MCF 10A (cell line): ENCODE results near the gene MYOM1. TPM values are rescaled to one million over a fixed set of nuclear protein-coding genes. Genes with fewer than 3 reads are reported as not detected.
A peak's percentile ranks its signal among the peaks of the same experiment; 100 is the strongest.

Experiments used
- BruUV-seq: library from RNA; stranded (reverse); fragments of 400-500 nt; replicated peaks from 2 replicates; lab custom pipeline; 2021; lab: Mats Ljungman, UMichigan
- CTCF ChIA-PET: fragments of 300-600 bp; sonication (Branson Sonifier 250); formaldehyde crosslinking; extraction: SDS; loops from one replicate; lab custom pipeline; 2021; ENCODE audit warnings: antibody characterized with exemption, inconsistent platforms; lab: Yijun Ruan, JAX
- POLR2A ChIA-PET: fragments of 300-600, 350-650 bp; sonication (Branson Sonifier 250); formaldehyde crosslinking; extraction: SDS; loops from one replicate; lab custom pipeline; 2020; ENCODE audit warnings: antibody characterized with exemption, inconsistent platforms; lab: Yijun Ruan, JAX
- DNase-seq: peaks from one replicate; pipeline ENCODE4 v3.0.0-alpha.2; 2018; ENCODE audit not compliant: unreplicated experiment
- H3K27ac Mint-ChIP-seq: one replicate; pipeline ENCODE4 v1.8.0; 2022; ENCODE audit warnings: mild to moderate bottlenecking, low read depth, mixed read lengths; ENCODE audit not compliant: unreplicated experiment
- H3K27me3 Mint-ChIP-seq: one replicate; pipeline ENCODE4 v1.8.0; 2022; ENCODE audit warnings: mixed read lengths; ENCODE audit not compliant: insufficient read depth, unreplicated experiment
- H3K36me3 Mint-ChIP-seq: one replicate; pipeline ENCODE4 v1.8.0; 2022; ENCODE audit warnings: mild to moderate bottlenecking, moderate library complexity, mixed read lengths; ENCODE audit not compliant: insufficient read depth, unreplicated experiment
- H3K4me1 Mint-ChIP-seq: one replicate; pipeline ENCODE4 v1.8.0; 2022; ENCODE audit warnings: mixed read lengths; ENCODE audit not compliant: insufficient read depth, unreplicated experiment
- H3K4me3 Mint-ChIP-seq: one replicate; pipeline ENCODE4 v1.8.0; 2022; ENCODE audit warnings: mild to moderate bottlenecking, moderate library complexity, mixed read lengths; ENCODE audit not compliant: unreplicated experiment
- H3K9me3 Mint-ChIP-seq: one replicate; pipeline ENCODE4 v1.8.0; 2022; ENCODE audit warnings: mixed read lengths; ENCODE audit not compliant: unreplicated experiment
- intact Hi-C: fragments of 100-400 bp; cut with micrococcal nuclease; formaldehyde crosslinking; loops from 2 replicates; pipeline ENCODE4 v1.14.1; 2022
- total RNA-seq: library from RNA; stranded (reverse); gene quantifications from 2 replicates; pipeline ENCODE4 v1.2.3, GENCODE V29; 2022
- TF ChIP-seq, protein P1 (sequence below): fragments of 200-600 bp; IDR thresholded peaks from one replicate; pipeline ENCODE4 v1.8.0; 2022; ENCODE audit warnings: antibody characterized with exemption, mild to moderate bottlenecking; ENCODE audit not compliant: unreplicated experiment

Gene MYOM1
- total RNA-seq, 1 experiment from 2014 or later, result 0.21 TPM

DNA sequence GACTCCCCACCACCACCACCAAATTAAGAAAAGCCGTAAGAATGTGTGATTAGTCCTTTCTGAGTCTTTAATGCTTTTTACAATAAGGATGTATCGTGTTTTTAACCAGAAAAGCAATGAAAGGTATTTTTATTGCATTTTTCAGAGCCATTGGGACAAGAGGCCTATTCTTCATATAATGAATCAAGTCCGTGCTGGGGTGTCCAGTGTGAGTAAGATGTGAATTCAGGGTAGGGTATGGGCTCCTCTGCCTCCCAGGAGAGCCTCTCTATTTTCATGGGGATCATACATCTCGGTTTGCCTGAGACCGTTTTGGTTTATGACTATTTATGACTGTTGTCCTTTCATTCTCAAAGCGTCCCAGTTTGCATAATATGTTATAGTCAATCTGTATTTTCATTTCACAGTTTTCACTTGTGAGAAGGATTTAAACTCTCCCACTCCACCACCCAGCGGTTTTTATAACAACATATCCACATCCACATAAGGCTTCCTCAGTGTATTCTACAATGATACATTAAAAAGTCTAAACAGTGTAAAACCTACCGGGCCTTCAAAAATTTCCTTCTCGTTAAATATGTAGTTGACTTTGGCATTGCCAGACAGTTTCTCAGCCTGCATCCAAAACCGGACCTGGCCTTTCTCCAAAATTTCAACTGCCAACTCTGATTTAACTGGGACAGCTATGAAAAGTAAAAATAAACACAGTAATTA lies 126.0 kb downstream of the MYOM1 start:
- Mint-ChIP-seq H3K4me1 (peaks cover 3% of the 10 kb centered on the region), H3K4me3 (no peak overlapping the region), H3K27ac (no peak overlapping the region), H3K9me3 (no peaks in the 10 kb centered on the region), H3K27me3 (no peaks in the 10 kb centered on the region), H3K36me3 (no peaks in the 10 kb centered on the region)
- TF ChIP-seq, protein P1, sequence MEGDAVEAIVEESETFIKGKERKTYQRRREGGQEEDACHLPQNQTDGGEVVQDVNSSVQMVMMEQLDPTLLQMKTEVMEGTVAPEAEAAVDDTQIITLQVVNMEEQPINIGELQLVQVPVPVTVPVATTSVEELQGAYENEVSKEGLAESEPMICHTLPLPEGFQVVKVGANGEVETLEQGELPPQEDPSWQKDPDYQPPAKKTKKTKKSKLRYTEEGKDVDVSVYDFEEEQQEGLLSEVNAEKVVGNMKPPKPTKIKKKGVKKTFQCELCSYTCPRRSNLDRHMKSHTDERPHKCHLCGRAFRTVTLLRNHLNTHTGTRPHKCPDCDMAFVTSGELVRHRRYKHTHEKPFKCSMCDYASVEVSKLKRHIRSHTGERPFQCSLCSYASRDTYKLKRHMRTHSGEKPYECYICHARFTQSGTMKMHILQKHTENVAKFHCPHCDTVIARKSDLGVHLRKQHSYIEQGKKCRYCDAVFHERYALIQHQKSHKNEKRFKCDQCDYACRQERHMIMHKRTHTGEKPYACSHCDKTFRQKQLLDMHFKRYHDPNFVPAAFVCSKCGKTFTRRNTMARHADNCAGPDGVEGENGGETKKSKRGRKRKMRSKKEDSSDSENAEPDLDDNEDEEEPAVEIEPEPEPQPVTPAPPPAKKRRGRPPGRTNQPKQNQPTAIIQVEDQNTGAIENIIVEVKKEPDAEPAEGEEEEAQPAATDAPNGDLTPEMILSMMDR, result no peak
- no peak for DNase-seq
- ChIA-PET POLR2A (interaction anchor here (1.0 to 1.2 kb wide), 2 partner anchors 10 to 154 kb away, joined by 3 to 4 read pairs; partner anchors contain the start of gene MYL12A), CTCF (interaction anchor here (0.6 kb wide), 2 partner anchors 15 to 610 kb away, joined by 3 to 4 read pairs; no protein-coding TSS in a partner anchor)
- no TSS peak for BruUV-seq
- intact Hi-C loops, result no loop called here

DNA sequence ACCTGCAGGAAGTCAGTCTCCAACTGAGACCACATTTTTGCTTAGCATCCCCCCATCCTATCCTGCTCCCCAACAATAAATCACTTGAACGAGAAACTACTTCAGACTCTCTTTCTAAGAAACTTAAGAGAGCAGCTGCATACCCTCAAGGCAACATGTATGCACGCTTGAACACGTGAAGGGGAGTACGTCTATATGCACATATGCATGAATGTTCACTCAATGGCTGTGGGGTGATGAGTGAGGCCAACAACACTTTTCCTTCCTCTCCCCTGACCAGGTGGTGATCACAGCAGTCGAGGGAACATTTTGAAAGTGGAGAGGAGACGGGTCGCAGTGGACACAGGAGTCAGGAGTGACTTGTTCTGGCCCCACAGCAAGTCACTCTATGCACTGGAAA lies 127.0 kb downstream of the MYOM1 start:
- no TSS peak for BruUV-seq
- no peaks in the 10 kb centered on the region for H3K9me3 Mint-ChIP-seq
- TF ChIP-seq, protein P1, result no peak
- H3K4me1 Mint-ChIP-seq, result peaks cover 14% of the 10 kb centered on the region
- H3K4me3 Mint-ChIP-seq, result no peak overlapping the region
- no peaks in the 10 kb centered on the region for H3K36me3 Mint-ChIP-seq
- H3K27ac Mint-ChIP-seq, result no peak overlapping the region
- no peak for DNase-seq
- ChIA-PET POLR2A (interaction anchor here (1.0 to 1.2 kb wide), 2 partner anchors 11 to 155 kb away, joined by 3 to 4 read pairs; partner anchors contain the start of gene MYL12A), CTCF (interaction anchor here (0.6 kb wide), 1 partner anchor 194 kb away, joined by 4 read pairs; no protein-coding TSS in a partner anchor)
- no peaks in the 10 kb centered on the region for H3K27me3 Mint-ChIP-seq
- intact Hi-C loops, result no loop called here

DNA sequence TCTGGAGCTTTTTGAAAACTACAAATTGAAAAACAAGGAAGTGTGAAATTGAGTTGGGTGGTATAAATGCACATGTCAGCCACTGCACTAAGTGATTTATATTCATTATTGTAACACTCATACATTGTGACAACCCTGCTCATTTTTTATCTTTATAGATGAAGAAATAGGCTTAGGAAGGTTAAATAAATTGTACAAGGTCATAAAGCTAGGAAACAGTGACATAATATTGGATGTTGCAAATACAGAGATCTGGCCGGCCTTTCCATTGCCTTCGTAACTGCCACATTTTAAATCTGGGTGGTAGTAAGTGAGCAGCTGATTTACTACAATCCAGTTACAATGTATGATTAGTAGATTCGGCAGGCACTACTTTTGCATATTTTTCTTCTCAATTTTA lies 130.2 kb downstream of the MYOM1 start:
- no TSS peak for BruUV-seq
- DNase-seq, result no peak
- Mint-ChIP-seq H3K27ac (no peak overlapping the region), H3K9me3 (no peaks in the 10 kb centered on the region), H3K4me1 (peaks cover 14% of the 10 kb centered on the region), H3K36me3 (no peaks in the 10 kb centered on the region), H3K27me3 (no peaks in the 10 kb centered on the region), H3K4me3 (no peak overlapping the region)
- CTCF ChIA-PET, result interaction anchor here (0.6 to 2.1 kb wide), 6 partner anchors 11 to 682 kb away, joined by 3 to 6 read pairs (median 4); no protein-coding TSS in a partner anchor
- TF ChIP-seq, protein P1, result no peak
- intact Hi-C loops, result no loop called here
- POLR2A ChIA-PET, result interaction anchor here (1.1 kb wide), 1 partner anchor 12 kb away, joined by 3 read pairs; no protein-coding TSS in a partner anchor

DNA sequence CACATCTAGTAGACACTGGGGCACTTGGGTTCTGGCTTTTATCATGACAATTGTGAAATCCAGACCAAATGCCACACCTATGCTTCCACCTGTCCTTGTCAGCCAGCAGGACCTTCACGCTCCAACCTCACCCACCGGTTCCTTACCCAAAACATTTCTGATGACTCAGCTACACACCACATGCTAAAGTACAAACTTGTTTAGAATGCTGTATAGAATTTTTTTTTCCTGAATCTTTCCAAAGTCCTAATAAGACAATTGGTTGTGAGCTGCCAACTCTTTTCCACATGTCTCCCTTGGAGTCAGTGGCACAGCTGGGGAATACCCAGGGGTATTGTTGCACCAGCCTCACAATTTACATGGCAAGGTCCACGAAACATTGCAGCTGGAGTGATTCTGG lies 131.3 kb downstream of the MYOM1 start:
- Mint-ChIP-seq H3K4me3 (no peak overlapping the region), H3K9me3 (no peaks in the 10 kb centered on the region), H3K4me1 (peaks cover 14% of the 10 kb centered on the region), H3K36me3 (no peaks in the 10 kb centered on the region), H3K27ac (no peak overlapping the region), H3K27me3 (no peaks in the 10 kb centered on the region)
- POLR2A ChIA-PET, result interaction anchor here (0.5 to 1.8 kb wide), 2 partner anchors 9 to 728 kb away, joined by 3 to 5 read pairs; no protein-coding TSS in a partner anchor
- peak; percentile 24 for DNase-seq
- CTCF ChIA-PET, result interaction anchor here (0.6 to 2.1 kb wide), 6 partner anchors 12 to 160 kb away, joined by 3 to 6 read pairs (median 3); no protein-coding TSS in a partner anchor
- intact Hi-C loops, result no loop called here
- BruUV-seq, result no TSS peak
- TF ChIP-seq, protein P1, result no peak
